GM06990 (cell line): ENCODE measurements around the gene CDK6.

Experiments used
- DNase-seq: peaks from one replicate; pipeline ENCODE4 v3.0.0-alpha.2; 2011; ENCODE audit not compliant: insufficient read length; ENCODE audit errors: extremely low read depth
- H3K27me3 ChIP-seq: replicated peaks from 2 replicates; pipeline ENCODE4 v1.6.0; 2011; ENCODE audit warnings: low read length; ENCODE audit not compliant: control insufficient read depth, insufficient read depth
- H3K36me3 ChIP-seq: 2 replicates; pipeline ENCODE4 v1.5.1; 2011; ENCODE audit warnings: low read length; ENCODE audit not compliant: control insufficient read depth, insufficient read depth
- H3K4me3 ChIP-seq: replicated peaks from 2 replicates; pipeline ENCODE4 v1.5.1; 2011; ENCODE audit warnings: low read depth, mild to moderate bottlenecking, control low read depth, low read length
- TF ChIP-seq, protein P1 (sequence below): IDR thresholded peaks from 2 replicates; pipeline ENCODE4 v1.5.1; 2011; ENCODE audit warnings: low read length, control low read depth, mild to moderate bottlenecking, inconsistent platforms; ENCODE audit not compliant: insufficient read depth, poor library complexity, severe bottlenecking

Gene CDK6

DNA sequence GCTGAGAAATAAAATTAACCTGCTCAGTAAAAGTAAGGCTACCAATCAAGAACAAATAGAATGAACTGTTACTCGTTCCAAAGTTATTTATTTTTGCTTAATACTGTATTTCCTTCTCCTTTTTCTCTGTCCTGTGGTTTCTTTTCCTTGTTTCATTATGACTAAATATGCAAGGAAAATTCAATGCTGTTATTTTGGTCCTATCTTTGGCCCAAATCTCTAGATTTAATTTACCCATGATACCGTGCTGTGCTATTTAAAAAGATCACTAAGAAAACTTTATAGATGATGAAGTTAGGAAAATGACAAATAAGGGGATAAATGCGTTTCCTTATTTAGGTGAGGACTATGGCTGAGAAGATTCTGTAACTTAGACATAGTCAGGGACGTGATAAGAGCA is 200.8 kb downstream of the CDK6 start:
- TF ChIP-seq, protein P1, sequence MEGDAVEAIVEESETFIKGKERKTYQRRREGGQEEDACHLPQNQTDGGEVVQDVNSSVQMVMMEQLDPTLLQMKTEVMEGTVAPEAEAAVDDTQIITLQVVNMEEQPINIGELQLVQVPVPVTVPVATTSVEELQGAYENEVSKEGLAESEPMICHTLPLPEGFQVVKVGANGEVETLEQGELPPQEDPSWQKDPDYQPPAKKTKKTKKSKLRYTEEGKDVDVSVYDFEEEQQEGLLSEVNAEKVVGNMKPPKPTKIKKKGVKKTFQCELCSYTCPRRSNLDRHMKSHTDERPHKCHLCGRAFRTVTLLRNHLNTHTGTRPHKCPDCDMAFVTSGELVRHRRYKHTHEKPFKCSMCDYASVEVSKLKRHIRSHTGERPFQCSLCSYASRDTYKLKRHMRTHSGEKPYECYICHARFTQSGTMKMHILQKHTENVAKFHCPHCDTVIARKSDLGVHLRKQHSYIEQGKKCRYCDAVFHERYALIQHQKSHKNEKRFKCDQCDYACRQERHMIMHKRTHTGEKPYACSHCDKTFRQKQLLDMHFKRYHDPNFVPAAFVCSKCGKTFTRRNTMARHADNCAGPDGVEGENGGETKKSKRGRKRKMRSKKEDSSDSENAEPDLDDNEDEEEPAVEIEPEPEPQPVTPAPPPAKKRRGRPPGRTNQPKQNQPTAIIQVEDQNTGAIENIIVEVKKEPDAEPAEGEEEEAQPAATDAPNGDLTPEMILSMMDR = no peak
- Histone ChIP-seq H3K4me3 (no peak overlapping the region), H3K36me3 (no peaks in the 10 kb centered on the region), H3K27me3 (no peaks in the 10 kb centered on the region)
- DNase-seq = no peak

- Histone ChIP-seq H3K36me3 (no peaks in the 10 kb centered on the region), H3K4me3 (no peak overlapping the region), H3K27me3 (no peaks in the 10 kb centered on the region)
- DNase-seq = peak; percentile 65
- TF ChIP-seq, protein P1 = no peak
These were observed 201.4 kb downstream of the CDK6 start for GRCh38 chr7:92634924-92635519.

DNA sequence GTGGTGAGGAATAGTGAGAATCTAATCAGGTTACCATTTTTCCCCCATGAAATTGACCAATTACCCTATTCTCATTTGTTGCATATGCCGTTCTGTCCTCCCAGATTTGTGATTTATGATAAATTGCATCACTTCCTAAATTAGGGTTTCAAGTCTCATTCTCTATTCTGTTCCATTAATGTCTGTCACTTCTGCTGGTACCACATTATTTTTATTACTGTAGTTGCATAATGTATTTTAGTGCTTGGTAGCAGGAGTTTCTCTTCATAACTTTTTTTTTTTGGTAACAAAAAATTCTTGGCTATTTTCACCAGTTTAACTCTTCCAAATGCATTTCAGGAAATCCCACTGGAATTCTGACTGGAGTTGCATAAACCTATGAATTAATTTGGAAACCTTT is 202.2 kb downstream of the CDK6 start:
- H3K4me3 ChIP-seq = no peak overlapping the region
- DNase-seq = peak; percentile 40
- TF ChIP-seq, protein P1 = no peak
- no peaks in the 10 kb centered on the region for H3K36me3 ChIP-seq
- H3K27me3 ChIP-seq = no peaks in the 10 kb centered on the region

GRCh38 chr7:92633211-92633906 is 203.0 kb downstream of the CDK6 start:
- no peaks in the 10 kb centered on the region; the same call in 1 of the 2 replicates for H3K36me3 ChIP-seq
- no peaks in the 10 kb centered on the region for H3K27me3 ChIP-seq
- no peak overlapping the region for H3K4me3 ChIP-seq
- no peak for DNase-seq
- TF ChIP-seq, protein P1 = no peak

GRCh38 chr7:92632791-92633190 is 203.6 kb downstream of the CDK6 start:
- Histone ChIP-seq H3K36me3 (no peaks in the 10 kb centered on the region; the same call in 1 of the 2 replicates), H3K4me3 (no peak overlapping the region), H3K27me3 (no peaks in the 10 kb centered on the region)
- DNase-seq = no peak
- TF ChIP-seq, protein P1 = no peak
